ENCODE data around the gene DST. TPM values are rescaled to one million over a fixed set of nuclear protein-coding genes. Genes with fewer than 3 reads are reported as not detected.

DST gene
- total and polyA plus RNA-seq, 7 donors, result 58.3 to 341 (median 109) TPM

DNA sequence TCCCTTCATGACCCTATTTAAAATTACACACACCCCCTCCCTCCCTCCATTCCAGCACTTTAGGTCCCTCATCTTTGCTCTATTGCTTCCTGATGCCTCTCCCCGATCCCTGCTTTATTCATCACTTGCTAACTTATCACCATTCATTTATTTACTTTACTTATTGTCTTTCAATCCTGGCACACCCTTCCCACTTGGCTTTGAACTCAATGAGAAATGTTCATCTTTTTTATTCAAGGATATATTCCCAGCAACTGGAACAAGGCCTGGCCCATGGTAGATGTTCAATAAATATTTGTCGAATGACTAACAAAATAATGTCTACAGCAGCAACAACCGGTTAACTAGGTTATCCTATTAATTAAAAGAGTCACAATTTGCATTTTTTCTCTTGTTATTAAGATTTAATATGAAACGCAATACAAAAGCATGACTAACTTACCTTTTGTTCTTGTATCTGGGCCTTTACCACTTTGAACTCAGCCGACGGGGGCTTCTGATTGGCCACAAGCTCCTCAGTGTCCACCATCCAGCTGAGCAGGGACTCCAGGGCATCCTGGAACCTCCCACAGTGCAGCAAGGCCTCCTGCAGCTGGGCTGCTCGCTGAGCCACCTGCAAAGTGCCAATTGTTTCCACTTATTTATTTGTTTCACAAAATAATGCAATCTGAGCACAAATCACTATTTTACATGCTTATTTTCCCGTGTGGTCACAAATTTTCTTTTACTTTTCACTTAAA lies 107.8 kb downstream of the DST start:
- no peak overlapping the region for H3K27ac ChIP-seq
- TF ChIP-seq, protein P1, sequence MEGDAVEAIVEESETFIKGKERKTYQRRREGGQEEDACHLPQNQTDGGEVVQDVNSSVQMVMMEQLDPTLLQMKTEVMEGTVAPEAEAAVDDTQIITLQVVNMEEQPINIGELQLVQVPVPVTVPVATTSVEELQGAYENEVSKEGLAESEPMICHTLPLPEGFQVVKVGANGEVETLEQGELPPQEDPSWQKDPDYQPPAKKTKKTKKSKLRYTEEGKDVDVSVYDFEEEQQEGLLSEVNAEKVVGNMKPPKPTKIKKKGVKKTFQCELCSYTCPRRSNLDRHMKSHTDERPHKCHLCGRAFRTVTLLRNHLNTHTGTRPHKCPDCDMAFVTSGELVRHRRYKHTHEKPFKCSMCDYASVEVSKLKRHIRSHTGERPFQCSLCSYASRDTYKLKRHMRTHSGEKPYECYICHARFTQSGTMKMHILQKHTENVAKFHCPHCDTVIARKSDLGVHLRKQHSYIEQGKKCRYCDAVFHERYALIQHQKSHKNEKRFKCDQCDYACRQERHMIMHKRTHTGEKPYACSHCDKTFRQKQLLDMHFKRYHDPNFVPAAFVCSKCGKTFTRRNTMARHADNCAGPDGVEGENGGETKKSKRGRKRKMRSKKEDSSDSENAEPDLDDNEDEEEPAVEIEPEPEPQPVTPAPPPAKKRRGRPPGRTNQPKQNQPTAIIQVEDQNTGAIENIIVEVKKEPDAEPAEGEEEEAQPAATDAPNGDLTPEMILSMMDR (IDR thresholded peaks at IDR 0.05), result no peak
- peaks cover 35% of the 10 kb centered on the region for H3K4me1 ChIP-seq
- WGBS, 3 donors, result 80 to 90% (median 81%) methylated on average over 8 of the region's 8 CpGs
- intact Hi-C loops (cut with DNase I), result no loop called here
- H3K9me3 ChIP-seq, result no peaks in the 10 kb centered on the region
- no peak overlapping the region for H3K4me3 ChIP-seq
- H3K27me3 ChIP-seq (ENCODE audit: insufficient read depth in 3 of 3, low read length in 2 of 3), result no peaks in the 10 kb centered on the region
- no peak for DNase-seq
- peaks cover 4 to 71% of the 10 kb centered on the region in 2 donors for H3K36me3 ChIP-seq (ENCODE audit: insufficient read depth in 1 of 2, low read depth in 1 of 2)
- no peak for ATAC-seq

DNA sequence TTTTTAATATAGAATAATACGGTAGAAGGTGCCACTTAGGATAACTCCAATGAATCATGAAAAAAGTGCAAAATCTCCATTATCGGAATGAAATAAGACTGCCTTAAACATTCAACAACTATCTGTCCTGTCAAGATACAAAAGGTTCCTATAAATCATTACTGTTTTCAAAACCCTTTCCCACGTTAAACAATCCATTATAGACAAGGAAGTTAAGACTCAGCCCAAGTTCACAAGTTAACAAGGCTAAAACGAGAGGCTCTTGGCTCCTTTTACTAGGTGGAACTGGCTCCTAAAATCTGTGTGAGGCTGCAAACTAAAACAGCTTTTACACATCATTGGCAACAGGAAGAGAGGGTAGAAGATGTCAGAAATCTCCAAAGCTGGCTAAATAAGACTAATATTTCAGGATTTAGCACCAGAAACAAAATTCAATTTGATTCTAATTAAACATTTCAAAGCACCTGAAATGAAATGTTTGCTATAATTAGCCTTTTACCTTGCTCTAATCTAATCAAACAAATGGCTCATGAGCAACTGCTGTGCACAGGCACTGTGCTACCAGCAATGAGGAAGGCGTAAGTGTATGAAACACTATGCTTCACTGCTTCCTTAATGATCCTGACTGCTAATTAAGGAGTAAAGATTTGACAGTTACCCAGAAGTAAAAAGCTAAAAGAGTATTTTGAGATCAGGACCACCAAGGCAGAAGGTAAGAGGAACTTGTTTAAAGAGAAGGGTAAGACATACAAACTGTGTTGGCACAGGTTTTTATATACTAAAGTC lies 109.7 kb downstream of the DST start:
- Histone ChIP-seq H3K36me3 (ENCODE audit: insufficient read depth in 1 of 2, low read depth in 1 of 2) (peaks cover 4 to 90% of the 10 kb centered on the region in 2 donors), H3K4me3 (no peak overlapping the region), H3K27me3 (ENCODE audit: insufficient read depth in 3 of 3, low read length in 2 of 3) (no peaks in the 10 kb centered on the region), H3K27ac (no peak overlapping the region), H3K4me1 (peaks cover 16% of the 10 kb centered on the region), H3K9me3 (no peaks in the 10 kb centered on the region)
- ATAC-seq (no peak), DNase-seq (no peak)
- intact Hi-C loops (cut with DNase I), result no loop called here
- TF ChIP-seq, protein P1 (IDR thresholded peaks at IDR 0.05), result no peak
- WGBS, 3 donors, result 77 to 82% (median 80%) methylated on average over 5 of the region's 5 CpGs

DNA sequence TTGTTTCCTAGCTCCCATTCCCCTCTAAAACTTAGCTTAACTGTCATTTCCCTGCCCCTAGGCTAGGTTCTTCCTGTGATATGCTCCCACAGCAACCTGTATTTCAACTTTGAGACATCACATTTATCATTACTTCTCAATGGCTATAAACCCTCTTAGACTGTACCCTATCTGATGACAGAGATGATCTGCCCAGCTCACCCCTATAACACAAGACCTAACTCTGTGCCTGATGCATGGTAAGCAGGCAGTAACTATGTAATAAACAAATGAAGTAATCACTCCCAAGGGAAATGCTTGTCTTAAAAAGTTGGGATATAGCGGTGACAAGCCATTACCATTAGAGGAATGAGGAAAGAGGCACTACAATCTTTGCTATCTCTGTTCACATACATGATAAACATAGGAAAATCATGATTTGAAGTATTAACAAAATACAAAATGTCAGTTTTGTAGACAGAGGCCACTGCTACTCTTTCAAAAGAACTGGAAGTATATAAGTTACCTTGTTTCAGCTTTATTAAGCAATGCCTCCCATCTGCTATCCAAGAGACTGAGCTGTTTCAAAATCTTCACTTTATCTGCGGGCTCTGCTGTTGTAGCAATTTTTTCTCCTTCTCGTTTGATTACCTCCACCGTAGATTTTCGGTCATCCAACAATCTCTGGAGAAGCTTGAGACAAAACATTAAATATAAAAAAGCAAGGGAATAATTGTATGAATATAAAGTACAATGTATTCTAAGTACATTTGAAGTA lies 110.7 kb downstream of the DST start:
- ATAC-seq (no peak), DNase-seq (no peak)
- Histone ChIP-seq H3K9me3 (no peaks in the 10 kb centered on the region), H3K36me3 (ENCODE audit: insufficient read depth in 1 of 2, low read depth in 1 of 2) (peaks cover 4 to 99% of the 10 kb centered on the region in 2 donors), H3K4me1 (peaks cover 6% of the 10 kb centered on the region), H3K27me3 (ENCODE audit: insufficient read depth in 3 of 3, low read length in 2 of 3) (no peaks in the 10 kb centered on the region), H3K4me3 (no peak overlapping the region), H3K27ac (no peak overlapping the region)
- intact Hi-C loops (cut with DNase I), result no loop called here
- 92 to 93% (median 93%) methylated on average over 5 of the region's 5 CpGs for WGBS, 3 donors
- TF ChIP-seq, protein P1 (IDR thresholded peaks at IDR 0.05), result no peak

DNA sequence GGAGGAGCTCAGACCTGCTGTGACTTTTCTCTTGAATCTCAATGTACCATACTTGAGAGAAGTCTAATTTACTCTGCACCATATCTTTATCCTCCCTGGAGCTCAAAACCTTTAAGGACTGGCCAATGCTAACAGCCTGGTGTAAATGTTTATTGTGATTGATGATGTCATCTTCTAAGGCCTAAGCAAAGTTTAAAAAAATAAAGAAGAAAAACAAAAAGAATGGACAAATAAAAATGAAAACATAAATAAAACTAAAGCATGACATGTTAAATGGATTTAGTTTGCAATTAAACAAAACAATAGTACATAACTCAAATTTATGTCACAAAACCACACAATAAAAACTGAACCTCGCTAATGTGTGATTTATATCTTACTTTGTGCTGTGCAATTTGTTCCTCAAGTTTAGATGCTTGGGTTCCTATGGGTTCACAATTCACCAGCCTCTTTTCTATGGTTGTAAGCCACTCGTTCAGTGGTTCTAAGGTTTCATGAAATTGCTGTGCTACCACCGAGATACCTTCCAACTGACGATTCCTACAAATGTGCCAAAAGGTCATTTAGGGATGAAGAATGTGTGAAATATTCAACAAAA lies 113.0 kb downstream of the DST start:
- Histone ChIP-seq H3K27me3 (ENCODE audit: insufficient read depth in 3 of 3, low read length in 2 of 3) (no peaks in the 10 kb centered on the region), H3K4me1 (peaks cover 3% of the 10 kb centered on the region), H3K9me3 (no peaks in the 10 kb centered on the region), H3K36me3 (ENCODE audit: insufficient read depth in 1 of 2, low read depth in 1 of 2) (peaks cover 8 to 98% of the 10 kb centered on the region in 2 donors), H3K4me3 (no peak overlapping the region), H3K27ac (peak overlapping the region; percentile 52)
- TF ChIP-seq, protein P1 (IDR thresholded peaks at IDR 0.05), result no peak
- DNase-seq, result no peak
- intact Hi-C loops (cut with DNase I), result no loop called here
- 24 to 37% (median 36%) methylated on average over 4 of the region's 4 CpGs for WGBS, 3 donors
- no peak for ATAC-seq
